ENCODE data around the gene PIM2.

DNA sequence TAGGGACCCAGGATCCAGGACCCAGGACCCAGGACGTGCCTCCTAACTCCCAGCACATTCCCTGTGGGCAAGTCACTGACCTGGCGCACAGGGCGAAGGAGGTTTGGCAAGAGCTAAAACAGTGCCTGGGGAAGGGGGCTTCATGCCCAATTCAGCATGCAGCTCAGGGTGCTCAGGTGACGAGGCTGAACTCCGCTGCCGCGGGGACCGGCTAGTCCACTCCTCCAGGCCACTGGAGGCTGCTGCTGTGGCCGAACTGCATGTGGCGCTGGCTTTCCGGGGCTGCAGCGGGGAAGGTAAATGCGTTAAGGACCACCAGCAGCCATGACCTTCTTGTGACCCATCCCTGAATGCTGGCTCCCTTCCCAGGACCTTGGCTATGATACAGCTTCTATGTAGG, 4.9 kb upstream of the PIM2 start:
- TF ChIP-seq, protein P1, sequence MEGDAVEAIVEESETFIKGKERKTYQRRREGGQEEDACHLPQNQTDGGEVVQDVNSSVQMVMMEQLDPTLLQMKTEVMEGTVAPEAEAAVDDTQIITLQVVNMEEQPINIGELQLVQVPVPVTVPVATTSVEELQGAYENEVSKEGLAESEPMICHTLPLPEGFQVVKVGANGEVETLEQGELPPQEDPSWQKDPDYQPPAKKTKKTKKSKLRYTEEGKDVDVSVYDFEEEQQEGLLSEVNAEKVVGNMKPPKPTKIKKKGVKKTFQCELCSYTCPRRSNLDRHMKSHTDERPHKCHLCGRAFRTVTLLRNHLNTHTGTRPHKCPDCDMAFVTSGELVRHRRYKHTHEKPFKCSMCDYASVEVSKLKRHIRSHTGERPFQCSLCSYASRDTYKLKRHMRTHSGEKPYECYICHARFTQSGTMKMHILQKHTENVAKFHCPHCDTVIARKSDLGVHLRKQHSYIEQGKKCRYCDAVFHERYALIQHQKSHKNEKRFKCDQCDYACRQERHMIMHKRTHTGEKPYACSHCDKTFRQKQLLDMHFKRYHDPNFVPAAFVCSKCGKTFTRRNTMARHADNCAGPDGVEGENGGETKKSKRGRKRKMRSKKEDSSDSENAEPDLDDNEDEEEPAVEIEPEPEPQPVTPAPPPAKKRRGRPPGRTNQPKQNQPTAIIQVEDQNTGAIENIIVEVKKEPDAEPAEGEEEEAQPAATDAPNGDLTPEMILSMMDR (conservative IDR thresholded peaks at IDR 0.05; ENCODE audit: low read depth, low read length) = no peak
- TF ChIP-seq MAFK (IDR thresholded peaks at IDR 0.05; ENCODE audit: low read depth, low read length) = no peak
- TF ChIP-seq RAD21 (IDR thresholded peaks at IDR 0.05; ENCODE audit: low read length) = no peak
- no peak for TF ChIP-seq POLR2A (IDR thresholded peaks at IDR 0.05; ENCODE audit: low read depth, low read length)
- TF ChIP-seq MAZ (IDR thresholded peaks at IDR 0.05; ENCODE audit: borderline replicate concordance, low read depth, low read length) = no peak
- TF ChIP-seq MXI1 (IDR thresholded peaks at IDR 0.05; ENCODE audit: borderline replicate concordance, low read depth, low read length) = no peak
- no peak for TF ChIP-seq CEBPB (IDR thresholded peaks at IDR 0.05; ENCODE audit: low read depth, low read length)
- TF ChIP-seq, protein P2, sequence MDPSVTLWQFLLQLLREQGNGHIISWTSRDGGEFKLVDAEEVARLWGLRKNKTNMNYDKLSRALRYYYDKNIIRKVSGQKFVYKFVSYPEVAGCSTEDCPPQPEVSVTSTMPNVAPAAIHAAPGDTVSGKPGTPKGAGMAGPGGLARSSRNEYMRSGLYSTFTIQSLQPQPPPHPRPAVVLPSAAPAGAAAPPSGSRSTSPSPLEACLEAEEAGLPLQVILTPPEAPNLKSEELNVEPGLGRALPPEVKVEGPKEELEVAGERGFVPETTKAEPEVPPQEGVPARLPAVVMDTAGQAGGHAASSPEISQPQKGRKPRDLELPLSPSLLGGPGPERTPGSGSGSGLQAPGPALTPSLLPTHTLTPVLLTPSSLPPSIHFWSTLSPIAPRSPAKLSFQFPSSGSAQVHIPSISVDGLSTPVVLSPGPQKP (IDR thresholded peaks at IDR 0.05; ENCODE audit: borderline replicate concordance, low read depth, low read length) = no peak
- no peak for TF ChIP-seq FOS (IDR thresholded peaks at IDR 0.05; ENCODE audit: low read depth, low read length)
- no peak for TF ChIP-seq CHD1 (IDR thresholded peaks at IDR 0.05; ENCODE audit: low read depth, low read length)
- TF ChIP-seq RCOR1 (IDR thresholded peaks at IDR 0.05; ENCODE audit: insufficient replicate concordance, low read length) = no peak
- TF ChIP-seq SMC3 (IDR thresholded peaks at IDR 0.05; ENCODE audit: low read depth, low read length) = no peak
